ENCODE data around the gene TAF1D.

DNA sequence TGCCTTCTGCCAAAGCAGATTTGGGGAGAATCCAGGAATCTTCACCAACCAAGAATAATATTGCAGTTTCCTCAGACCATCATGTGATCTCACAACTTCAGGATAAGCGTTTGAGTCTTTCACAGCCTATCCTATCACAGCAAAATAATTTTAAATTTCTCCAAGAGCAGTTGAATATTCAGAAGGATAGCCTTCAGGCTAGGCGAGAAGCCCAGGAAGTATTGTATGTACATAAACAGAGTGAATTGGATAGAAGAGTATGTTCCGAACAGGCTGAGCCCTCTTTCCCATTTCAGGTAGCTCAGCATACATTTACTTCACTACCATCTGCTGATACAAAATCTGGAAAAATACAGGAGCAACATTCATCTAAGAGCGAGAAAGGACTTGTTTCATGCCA, 43.7 kb downstream of the TAF1D start:
- TF ChIP-seq POLR2AphosphoS5 (IDR thresholded peaks at IDR 0.05; ENCODE audit: borderline replicate concordance, low read depth, low read length) (no peak), EZH2 (IDR thresholded peaks at IDR 0.05) (no peak), FOXP2 (optimal IDR thresholded peaks at IDR 0.05; ENCODE audit: control extremely low read depth, extremely low read length, insufficient read depth) (no peak)

Data from SK-N-MC (cell line).